ENCODE measurements around the gene SIGLECL1.
A peak's percentile ranks its signal among the peaks of the same experiment; 100 is the strongest.
"Not testable (repeated sequence)": the region's sequence is repeated elsewhere in the genome, so short reads cannot be mapped to it uniquely, and the experiment has no call there.

SIGLECL1 gene

DNA sequence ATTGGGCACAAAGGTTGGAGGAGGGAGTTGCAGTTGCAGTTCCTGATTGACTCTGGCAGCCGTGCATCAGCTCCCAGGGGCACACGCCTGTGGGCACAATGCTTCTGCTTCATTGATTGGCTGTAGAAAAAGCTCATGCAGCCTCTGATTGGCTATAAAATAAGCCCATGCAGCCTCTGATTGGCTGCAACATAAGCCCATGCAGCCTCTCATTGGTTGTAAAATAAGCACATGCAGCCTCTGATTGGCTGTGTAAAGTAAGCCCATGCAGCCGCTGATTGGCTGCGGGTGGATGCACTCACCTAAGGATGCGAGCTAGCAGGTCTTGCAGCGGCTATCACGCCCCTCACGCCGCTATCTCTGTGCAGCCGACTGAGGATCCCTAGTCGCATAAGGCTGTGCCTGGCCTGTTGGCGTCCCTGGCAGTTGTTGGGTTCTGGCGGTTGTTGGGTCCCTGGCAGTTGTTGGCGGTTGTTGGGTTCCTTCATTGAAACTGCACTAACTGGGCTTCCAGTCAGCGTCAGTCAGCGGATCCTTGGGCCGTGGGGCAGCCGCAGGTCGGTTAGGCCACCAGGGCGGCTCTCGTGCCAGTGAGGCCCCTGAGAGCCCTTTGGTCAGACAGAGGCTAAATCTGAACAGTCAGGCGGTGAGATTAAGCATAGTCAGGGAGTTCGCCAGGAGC lies at the start of gene SIGLECL1:
Gene SIGLECL1 (plus strand): TSS at position 295 of the 682 bp plus-strand sequence. CDS start 12,993 bp downstream, outside the sequence.
- DNase-seq, result no peak

DNA sequence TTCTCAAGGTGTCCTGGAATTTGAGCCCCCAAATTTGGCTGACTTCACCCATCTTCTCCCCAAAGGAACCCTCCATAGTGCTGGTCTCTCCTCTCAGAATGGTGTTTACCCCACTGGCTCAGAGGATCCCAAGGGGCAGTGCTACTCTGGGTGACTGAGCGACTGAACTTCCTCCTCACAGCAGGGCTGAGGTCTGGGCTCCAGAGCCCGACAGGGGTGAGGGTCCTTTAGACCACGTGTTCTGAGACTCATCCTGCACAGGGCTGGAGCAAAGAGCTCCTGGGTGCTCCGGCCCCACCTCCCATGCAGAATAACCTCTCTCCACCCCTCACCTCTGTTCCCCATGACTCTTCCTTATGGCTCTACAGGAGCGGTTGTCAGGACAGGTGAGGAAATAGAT lies 49.2 kb upstream of the SIGLECL1 start:
- DNase-seq, result no peak

DNA sequence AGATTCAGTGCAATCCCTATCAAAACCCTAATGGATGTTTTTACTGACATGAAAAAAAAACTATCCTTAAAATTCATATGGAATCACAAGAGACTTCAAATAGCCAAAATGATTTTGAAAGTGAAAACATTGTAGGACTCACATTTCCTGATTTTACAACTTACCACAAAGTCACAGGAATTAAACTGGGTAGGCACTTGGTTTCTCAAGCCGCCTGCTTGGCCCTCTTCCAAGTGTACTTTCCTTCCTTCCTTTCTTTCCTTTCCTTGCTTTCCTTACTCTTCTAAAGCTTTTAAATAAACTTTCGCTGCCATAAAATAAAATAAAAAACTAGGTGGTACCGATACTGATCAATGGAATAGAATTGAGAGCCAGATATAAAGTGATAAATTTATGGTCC lies 47.0 kb upstream of the SIGLECL1 start:
- DNase-seq, result no peak

DNA sequence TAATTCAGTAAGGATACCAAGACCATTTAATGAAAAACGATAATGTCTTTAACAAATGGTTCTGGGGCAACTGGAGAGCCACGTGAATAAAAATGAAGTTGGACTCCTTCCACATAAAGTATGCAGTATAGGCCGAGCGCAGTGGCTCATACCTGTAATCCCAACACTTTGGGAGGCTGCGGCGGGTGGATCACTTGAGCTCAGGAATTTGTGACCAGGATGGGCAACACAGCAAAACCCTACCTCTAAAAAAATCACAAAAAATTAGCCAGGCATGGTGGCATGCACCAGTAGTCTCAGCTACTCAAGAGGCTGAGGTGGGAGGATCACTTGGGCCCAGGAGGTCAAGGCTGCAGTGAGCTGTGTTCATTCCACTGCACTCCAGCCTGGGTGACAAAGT lies 46.6 kb upstream of the SIGLECL1 start:
- DNase-seq, result no peak

DNA sequence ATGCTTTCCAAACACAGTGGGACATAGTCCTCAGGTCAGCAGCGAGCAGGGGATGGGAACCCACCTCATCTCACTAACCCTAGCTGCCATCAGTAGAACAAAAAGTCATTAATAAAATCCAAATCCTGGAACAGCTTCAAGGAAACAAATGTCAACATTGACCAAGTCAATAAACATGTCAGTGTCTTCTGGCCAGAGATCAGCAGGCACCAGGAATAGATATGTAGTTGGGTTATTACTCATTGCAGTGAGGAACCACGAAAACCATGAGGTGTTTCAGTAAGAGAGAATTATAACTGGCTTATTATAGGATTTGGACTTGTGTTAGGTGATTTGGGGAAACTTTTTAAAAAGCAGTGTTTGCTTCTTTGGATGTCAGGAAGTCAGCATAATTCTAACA lies 43.1 kb upstream of the SIGLECL1 start:
- no peak for DNase-seq

DNA sequence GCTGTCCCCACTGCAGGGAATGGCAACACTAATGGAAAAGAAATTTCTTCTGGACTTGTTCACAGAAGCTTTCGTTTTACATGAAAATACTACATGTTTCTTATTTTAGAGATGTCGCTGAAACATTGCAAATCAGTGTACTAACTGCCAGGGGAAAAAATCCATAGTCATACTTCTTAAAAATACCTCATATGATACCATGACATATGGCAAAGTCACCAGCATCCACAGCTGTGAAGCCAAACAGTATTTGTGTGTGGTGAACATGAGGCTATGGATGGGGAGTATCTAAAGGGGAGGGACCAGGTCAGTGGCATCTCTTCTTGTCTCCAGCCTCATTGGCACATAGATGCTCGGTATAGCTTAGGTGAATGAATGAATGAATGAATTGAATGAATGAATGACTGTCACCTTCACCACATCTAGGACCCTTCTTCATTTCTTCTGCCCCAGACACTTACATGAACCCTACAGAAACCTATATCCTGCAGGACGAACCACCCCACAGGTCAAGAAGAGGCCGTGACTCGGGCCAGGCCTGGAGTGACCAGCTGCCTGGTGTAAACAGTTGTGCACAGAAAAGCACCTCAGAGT lies 40.6 kb upstream of the SIGLECL1 start:
- no peak for DNase-seq

DNA sequence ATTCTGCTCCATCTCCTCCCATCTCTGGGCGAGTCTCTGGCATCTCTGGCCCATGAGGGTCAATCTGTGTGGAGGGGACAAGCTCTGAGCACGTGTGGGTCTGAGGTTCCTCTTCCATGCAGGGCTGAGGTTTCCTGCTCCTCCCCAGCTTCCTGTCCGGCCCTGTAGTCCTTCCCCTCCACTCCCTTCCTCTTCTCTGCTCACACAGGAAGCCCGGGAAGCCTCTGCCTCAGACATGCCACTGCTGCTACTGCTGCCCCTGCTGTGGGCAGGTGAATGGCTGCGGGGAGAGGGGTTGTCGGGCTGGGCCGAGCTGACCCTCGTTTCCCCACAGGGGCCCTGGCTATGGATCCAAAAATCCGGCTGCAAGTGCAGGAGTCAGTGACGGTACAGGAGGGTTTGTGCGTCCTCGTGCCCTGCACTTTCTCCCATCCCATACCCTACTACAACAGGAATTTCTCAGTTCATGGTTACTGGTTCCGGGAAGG lies 40.0 kb upstream of the SIGLECL1 start:
- DNase-seq, result peak; percentile 11 to 18

DNA sequence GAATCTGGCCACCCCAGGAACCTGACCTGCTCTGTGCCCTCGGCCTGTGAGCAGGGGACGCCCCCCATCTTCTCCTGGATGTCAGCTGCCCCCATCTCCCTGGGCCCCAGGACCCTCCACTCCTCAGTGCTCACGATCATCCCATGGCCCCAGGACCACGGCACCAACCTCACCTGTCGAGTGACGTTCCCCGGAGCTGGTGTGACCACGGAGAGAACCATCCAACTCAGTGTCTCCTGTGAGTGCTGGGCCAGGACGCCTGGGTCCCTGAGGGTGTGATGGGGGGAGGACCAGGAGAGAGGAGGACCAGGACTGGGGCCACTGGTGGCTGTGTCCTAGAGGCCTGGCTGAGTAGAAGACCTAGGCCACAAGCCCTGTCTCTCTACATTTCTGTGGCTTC lies 39.0 kb upstream of the SIGLECL1 start:
- no peak for DNase-seq

DNA sequence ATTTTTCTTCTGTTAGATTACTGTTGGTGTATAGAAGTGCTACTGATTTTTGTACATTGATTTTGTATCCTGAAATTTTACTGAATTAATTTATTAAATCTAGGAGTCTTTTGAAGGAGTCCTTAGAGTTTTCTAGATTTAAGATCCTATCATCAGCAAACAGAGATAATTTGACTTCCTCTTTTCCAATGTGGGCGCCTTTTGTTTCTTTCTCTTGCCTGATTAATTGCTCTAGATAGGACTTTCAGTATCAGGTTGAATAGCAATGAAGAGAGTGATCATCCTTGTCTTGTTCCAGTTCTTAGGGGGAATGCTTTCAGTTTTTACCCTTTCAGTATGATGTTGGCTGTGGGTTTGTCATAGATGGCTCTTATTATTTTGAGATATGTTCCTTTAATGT lies 31.6 kb upstream of the SIGLECL1 start:
- DNase-seq, result no peak

DNA sequence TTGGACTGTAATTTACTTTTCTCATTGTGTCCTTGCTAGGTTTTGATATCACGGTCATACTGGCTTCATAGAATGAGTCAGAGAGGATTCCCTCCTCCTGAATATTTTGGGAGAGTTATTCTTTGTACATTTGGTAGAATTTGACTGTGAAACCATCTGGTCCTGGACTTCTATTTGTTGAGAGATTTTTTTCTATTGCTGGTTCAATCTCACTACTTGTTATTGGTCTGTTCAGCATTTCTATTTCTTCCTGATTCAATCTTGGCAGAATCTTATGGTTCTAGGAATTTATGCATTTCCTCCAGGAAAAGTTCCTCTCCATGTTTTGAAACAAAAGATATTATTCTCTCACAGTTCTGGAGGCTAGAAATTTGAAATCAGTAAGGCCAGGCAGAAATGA lies 30.9 kb upstream of the SIGLECL1 start:
- DNase-seq, result no peak

DNA sequence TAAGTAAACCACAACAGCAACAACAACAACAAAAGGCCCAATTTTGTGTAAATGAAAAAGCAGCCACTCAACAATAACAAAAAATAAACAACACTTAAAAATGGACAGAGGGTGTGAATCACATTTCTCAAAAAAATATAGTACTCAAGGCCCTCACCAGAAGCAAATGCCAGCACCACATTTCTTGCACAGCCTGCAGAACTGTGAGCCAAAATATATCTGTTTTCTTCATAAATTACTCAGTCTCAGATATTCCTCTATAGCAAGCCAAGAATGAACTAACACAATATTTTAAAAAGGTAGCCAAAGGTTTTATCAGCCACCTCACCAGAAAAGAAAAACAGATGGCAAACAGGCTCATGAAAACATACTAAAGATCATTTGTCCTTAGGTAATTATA lies 29.9 kb upstream of the SIGLECL1 start:
- no peak for DNase-seq

DNA sequence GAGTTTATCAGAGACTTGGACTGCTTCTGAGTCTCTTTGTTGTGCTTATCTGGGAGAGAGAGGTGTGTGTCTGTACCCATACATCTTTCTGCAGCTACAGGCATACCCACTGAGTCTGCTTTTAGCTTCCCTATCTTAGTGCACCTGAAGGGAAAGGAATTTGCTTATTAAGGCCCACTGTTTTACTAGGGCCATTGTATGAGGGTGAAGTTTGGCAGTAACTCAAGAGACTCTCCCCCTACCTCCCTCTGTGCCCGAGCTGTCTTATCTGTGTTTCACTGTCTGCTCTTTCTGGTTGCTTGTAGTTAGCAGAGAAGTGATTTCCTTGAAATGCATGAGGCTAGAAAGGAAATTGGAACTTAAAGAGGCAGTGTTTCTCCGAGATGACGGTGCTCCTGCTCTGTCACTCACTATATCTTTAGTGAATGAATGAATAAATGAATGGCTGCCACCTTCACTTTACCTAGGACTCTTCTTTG lies 26.7 kb upstream of the SIGLECL1 start:
- no peak for DNase-seq

DNA sequence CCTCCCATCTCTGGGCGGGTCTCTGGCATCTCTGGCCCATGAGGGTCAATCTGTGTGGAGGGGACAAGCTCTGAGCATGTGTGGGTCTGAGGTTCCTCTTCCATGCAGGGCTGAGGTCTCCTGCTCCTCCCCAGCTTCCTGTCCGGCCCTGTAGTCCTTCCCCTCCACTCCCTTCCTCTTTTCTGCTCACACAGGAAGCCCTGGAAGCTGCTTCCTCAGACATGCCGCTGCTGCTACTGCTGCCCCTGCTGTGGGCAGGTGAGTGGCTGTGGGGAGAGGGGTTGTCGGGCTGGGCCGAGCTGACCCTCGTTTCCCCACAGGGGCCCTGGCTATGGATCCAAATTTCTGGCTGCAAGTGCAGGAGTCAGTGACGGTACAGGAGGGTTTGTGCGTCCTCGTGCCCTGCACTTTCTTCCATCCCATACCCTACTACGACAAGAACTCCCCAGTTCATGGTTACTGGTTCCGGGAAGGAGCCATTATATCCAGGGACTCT lies 25.9 kb upstream of the SIGLECL1 start, which contains the start of gene CD33:
Gene CD33 (plus strand): TSS at position 183 of the 496 bp plus-strand sequence. CDS start 39 bp downstream, at position 222.
- DNase-seq, result not testable (repeated sequence)

DNA sequence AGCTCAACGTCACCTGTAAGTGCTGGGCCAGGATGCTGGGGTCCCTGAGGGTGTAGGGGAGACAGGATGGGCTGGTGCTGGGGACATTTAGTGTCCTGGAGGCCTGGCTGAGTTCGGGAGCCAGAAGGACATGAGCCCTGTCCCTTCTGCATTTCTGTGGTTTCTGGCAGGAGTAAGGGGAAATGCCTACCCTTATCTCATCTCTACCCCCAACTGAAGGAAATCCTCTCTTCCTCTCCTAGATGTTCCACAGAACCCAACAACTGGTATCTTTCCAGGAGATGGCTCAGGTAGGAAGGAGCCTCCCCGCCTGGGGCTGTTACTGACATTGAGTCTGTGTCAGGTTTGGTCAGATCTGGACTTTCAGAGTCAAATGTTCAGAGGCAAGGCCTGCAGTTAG lies 24.8 kb upstream of the SIGLECL1 start:
- DNase-seq, result no peak

DNA sequence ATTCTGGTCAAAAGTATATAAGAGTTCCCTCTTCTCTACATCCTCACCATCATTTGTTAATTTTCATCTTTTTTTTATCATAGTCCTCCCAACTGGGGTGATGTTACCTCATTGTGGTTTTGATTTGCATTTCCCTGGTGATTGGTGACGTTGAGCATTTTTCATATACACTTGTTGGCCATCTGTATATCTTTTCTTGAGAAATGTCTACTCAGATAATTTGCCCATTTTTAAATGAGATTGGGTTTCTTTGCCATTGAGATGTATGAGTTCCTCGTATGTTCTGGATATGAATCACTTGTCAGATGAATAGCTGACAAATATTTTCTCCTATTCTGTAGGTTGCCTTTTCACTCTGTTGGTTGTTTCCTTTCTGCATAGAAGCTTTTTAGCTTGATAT lies 23.6 kb upstream of the SIGLECL1 start:
- DNase-seq, result no peak

DNA sequence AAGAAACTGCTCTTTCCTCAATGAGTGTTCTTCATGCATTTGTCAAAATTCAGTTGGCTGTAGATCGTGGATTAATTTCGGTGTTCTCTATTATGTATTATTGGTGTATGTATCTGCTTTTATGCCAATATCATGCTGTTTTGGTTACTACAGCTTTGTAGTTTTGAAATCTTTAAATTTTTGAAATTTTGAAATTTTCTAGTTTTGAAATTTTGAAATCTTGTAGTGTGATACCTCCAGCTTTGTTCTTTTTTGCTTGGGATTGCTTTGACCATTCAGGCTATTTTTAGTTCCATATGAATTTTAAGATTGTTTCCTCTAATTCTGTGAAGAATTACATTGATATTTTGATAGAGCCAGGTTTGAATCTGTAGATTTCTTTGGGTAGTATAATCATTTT lies 22.9 kb upstream of the SIGLECL1 start:
- DNase-seq, result no peak

DNA sequence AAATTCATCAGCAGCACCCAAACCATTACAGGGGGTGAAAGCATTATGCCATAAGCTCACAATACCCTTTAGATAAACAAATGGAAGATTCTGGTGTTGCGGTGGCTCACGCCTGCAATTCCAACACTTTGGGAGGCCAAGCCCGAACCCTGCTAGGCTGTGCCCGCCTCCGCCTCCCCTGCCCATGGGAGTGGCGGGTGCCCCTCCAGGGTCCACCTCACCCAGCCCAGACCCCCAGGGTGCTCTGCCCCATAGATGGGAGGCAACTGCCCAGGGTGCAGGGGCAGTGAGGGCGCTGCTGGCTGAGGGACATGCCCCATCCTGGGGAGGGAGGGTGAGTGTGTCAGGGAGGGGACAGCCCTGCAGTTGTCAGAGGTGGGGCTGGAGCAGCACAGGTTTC lies 10.0 kb upstream of the SIGLECL1 start:
- no peak for DNase-seq

DNA sequence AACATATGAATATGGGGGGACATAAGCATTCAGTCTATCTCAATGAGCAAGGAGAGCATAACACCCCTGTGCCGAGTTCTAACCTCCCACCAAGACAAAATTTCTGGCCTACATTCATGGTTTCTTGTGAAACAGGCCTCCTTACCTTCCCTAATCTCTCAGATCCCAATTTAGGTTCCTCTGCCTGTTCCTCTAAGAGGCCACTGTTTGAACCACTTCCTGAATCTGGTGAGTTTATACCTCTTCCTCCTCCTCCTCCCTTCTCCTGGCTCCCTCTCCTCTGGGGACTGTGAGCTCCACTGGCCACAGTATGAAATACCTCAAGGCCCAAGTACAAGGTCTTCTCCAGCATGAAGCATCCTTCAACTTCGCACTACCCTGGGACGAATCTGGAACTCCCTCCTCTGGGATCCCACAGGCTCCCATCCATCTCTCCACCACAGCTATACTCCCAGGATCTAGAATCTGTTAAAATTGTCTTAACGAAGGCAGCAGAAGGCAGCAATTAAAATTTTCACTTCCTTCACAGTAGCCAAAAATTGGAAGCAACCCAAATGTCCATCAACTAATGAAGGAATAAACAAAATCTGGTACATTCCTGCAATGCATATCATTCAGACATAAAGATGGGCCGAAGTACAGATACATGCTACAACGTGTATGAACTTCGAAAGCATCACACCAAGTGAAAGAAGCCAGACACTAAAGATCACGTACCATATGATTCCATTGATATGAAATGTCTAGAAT lies 7.8 kb upstream of the SIGLECL1 start:
- DNase-seq, result no peak

DNA sequence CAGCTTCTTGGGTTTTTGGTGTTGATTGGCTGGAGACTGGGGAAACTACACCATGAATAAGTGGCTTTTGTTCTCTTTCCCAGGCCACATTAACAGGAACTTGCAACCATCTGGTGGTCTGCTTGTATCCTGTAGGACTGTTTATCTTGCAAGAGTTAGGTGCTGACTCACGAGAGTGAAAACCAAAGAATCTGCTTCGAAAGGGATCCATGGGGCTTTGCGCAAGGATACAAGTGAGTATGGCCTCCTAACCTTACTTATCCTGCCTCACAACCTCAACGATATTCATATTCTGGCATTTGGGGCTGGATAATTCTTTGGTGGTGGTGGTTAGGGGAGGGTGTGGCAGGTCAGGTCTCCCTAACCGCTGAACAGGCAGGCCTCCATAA lies 4.7 kb upstream of the SIGLECL1 start:
- no peak for DNase-seq

DNA sequence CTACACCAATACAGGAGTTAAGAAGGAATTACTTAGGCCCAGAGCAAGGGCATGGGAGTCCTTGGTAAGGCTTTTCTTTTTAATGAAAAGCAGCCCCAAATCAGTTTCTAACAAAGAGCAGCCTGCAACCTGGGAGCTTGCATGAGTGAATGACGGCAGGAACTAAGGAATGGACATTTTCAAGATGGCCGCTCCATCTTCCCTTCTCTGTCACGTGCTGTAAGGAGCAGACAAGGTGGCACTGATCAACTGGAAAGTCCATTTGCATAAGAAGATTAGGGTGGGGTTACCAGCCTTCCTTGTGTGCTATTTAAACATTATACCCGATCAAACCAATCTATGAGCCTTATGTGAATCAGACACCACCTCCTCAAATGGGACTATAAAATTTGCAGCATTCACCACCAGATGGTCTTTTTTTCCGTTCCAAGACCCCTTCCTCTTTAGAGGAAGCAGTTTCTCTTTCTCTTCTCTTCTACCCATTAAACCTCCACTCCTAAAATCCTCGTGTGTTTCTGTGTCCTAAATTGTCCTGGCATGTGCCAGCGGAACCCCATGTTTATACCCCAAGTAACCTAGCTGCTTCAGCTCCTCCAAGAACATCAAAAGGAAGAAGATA lies 2.8 kb upstream of the SIGLECL1 start:
- DNase-seq, result no peak

DNA sequence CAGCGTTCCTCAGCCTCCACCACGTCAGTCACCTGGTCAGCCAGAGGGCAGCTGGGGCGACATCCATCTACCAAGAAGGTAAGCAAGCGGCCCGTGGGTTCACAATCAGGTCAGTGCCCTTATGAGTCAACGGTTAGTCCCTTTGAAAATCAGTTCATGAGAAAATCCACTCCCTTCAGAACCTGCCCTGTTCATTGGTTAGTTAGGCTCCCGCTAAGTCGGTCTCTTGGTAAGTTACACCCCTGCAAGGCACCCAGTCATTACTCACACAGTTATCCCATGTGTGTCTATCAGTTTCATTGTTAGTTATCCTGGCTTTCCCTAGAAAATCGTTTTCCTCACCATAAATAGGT lies 564 bp downstream of the SIGLECL1 start:
- no peak for DNase-seq

DNA sequence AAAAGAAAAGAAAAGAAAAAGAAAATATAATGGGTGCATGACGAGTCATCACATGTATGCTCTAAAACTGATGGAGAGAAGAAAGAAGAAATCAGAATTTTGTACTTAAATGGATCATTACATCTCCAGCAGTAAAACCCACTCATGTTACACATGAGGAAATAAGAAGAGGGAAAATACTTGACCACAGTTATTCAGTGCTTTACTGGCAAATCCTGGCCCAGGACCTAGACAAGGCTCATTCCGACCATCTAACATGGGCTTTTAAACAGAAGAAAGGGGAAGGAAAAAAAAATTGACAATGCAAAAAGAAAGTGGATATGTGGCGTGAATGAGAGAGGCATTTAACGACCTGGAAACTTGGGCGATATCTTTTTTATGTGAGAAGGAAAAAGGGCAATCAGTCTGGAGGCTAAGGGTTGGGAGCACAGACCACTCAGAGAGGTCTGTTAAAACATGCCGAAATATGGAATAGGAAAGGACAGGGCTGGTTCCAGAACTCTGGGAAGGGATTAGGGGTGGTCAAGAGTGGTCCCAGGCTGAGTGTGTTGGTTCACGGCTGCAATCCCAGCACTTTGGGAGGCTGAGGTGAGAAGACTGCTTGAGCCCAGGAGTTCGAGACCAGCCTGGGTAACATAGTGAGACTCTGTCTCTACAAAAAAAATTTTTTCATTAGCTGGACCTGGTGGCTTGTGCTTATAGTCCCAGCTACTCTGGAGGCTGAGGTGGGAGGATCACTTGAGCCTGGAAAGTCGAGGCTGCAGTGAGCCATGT lies 1.6 kb downstream of the SIGLECL1 start:
- no peak for DNase-seq

All from hippocampal formation (tissue), 2 donors.